ENCODE data around the gene ZNF562. TPM values are rescaled to one million over a fixed set of nuclear protein-coding genes. Genes with fewer than 3 reads are reported as not detected.

The ZNF562 gene
- total RNA-seq, 1 experiment from 2014 or later, result 42.3 TPM

- Histone ChIP-seq H3K4me3 (ENCODE audit: low read depth, low read length, poor library complexity, severe bottlenecking) (no peak overlapping the region), H3K36me3 (ENCODE audit: insufficient read depth, low read length, poor library complexity, severe bottlenecking) (peaks cover 57% of the 10 kb centered on the region), H3K9me3 (ENCODE audit: low read depth, low read length, poor library complexity, severe bottlenecking) (peaks cover 63% of the 10 kb centered on the region), H3K27ac (ENCODE audit: low read depth, low read length, poor library complexity, severe bottlenecking) (no peak overlapping the region), H3K4me1 (ENCODE audit: insufficient read depth, low read length, poor library complexity, severe bottlenecking) (no peaks in the 10 kb centered on the region), H3K27me3 (replicated peaks; ENCODE audit: insufficient read depth, low read depth, low read length, poor library complexity) (no peaks in the 10 kb centered on the region)
- CTCF ChIA-PET, result no interaction called here
- intact Hi-C loops (cut with micrococcal nuclease; ENCODE audit: unreplicated experiment), result no loop called here
- POLR2A ChIA-PET (ENCODE audit: low non-redundant PET), result no interaction called here
- no peak for DNase-seq (ENCODE audit: low spot score)
- TF ChIP-seq EZH2 (IDR thresholded peaks at IDR 0.05; ENCODE audit: borderline replicate concordance, low read depth, low read length, poor library complexity, severe bottlenecking) (no peak), CTCF (conservative IDR thresholded peaks at IDR 0.05; ENCODE audit: low read depth, low read length) (no peak)
- BruUV-seq (replicated peaks), result no TSS peak
Observed at GRCh38 chr19:9608912-9609311, 66.0 kb downstream of the ZNF562 start.

- POLR2A ChIA-PET (ENCODE audit: low non-redundant PET), result no interaction called here
- Histone ChIP-seq H3K4me1 (ENCODE audit: insufficient read depth, low read length, poor library complexity, severe bottlenecking) (no peaks in the 10 kb centered on the region), H3K36me3 (ENCODE audit: insufficient read depth, low read length, poor library complexity, severe bottlenecking) (no peaks in the 10 kb centered on the region), H3K27me3 (replicated peaks; ENCODE audit: insufficient read depth, low read depth, low read length, poor library complexity) (no peaks in the 10 kb centered on the region), H3K27ac (ENCODE audit: low read depth, low read length, poor library complexity, severe bottlenecking) (no peak overlapping the region), H3K9me3 (ENCODE audit: low read depth, low read length, poor library complexity, severe bottlenecking) (peaks cover 12% of the 10 kb centered on the region), H3K4me3 (ENCODE audit: low read depth, low read length, poor library complexity, severe bottlenecking) (no peak overlapping the region)
- TF ChIP-seq CTCF (conservative IDR thresholded peaks at IDR 0.05; ENCODE audit: low read depth, low read length), result no peak
- no peak for TF ChIP-seq EZH2 (IDR thresholded peaks at IDR 0.05; ENCODE audit: borderline replicate concordance, low read depth, low read length, poor library complexity, severe bottlenecking)
- intact Hi-C loops (cut with micrococcal nuclease; ENCODE audit: unreplicated experiment), result no loop called here
- CTCF ChIA-PET, result no interaction called here
- BruUV-seq (replicated peaks), result no TSS peak
- DNase-seq (ENCODE audit: low spot score), result no peak
Observed at GRCh38 chr19:9597027-9597426, 77.9 kb downstream of the ZNF562 start.

Other genes with a start within 250 kb of the ZNF562 start
- 17.8 and 25.6 TPM in 2 replicates for gene ZNF266, start 239.5 kb downstream of the ZNF562 start, total RNA-seq (2021)
- 5.7 and 8.0 TPM in 2 replicates for gene ZNF560, start 176.5 kb downstream of the ZNF562 start, total RNA-seq (2021)
- gene ZNF426, start 136.5 kb downstream of the ZNF562 start, total RNA-seq (2021), result 17.2 and 18.1 TPM in 2 replicates
- 59.9 and 65.6 TPM in 2 replicates for gene ZNF121, start 90.6 kb downstream of the ZNF562 start, total RNA-seq (2021)
- gene ZNF561, start 53.9 kb downstream of the ZNF562 start, total RNA-seq (2021), result 37.7 and 38.2 TPM in 2 replicates
- 3.9 and 7.7 TPM in 2 replicates for gene ZNF846, start 93.6 kb upstream of the ZNF562 start, total RNA-seq (2021)
- gene FBXL12, start 144.0 kb upstream of the ZNF562 start, total RNA-seq (2021), result 21.7 and 26.4 TPM in 2 replicates
- 327 and 383 TPM in 2 replicates for gene UBL5, start 152.8 kb upstream of the ZNF562 start, total RNA-seq (2021)
- gene PIN1, start 160.2 kb upstream of the ZNF562 start, total RNA-seq (2021), result 177 and 179 TPM in 2 replicates

Data from A673 (cell line).